Spinal cord (tissue), 10 donors: Measurements from ENCODE around the gene LRRC3. TPM values are rescaled to one million over a fixed set of nuclear protein-coding genes. Genes with fewer than 3 reads are reported as not detected.
"Not testable (repeated sequence)": the region's sequence is repeated elsewhere in the genome, so short reads cannot be mapped to it uniquely, and the experiment has no call there.

ENCODE experiments used
- DNase-seq, 6 donors: peaks; one replicate each; pipeline versions ENCODE4 v3.0.0 to v3.0.0-alpha.2; 2013 to 2015; ENCODE audit warnings: low spot score in 6 of 6, low read depth in 4 of 6
- H3K27ac ChIP-seq: one replicate; pipeline ENCODE4 v1.5.1; 2013; ENCODE audit warnings: low read depth, low read length, control low read depth
- H3K27me3 ChIP-seq: one replicate; pipeline ENCODE4 v1.6.1; 2013; ENCODE audit warnings: low read length; ENCODE audit not compliant: control insufficient read depth, insufficient read depth
- H3K36me3 ChIP-seq: one replicate; pipeline ENCODE4 v1.6.1; 2013; ENCODE audit warnings: low read length; ENCODE audit not compliant: control insufficient read depth, insufficient read depth
- H3K4me1 ChIP-seq: one replicate; pipeline ENCODE4 v1.6.1; 2013; ENCODE audit warnings: low read length; ENCODE audit not compliant: control insufficient read depth, insufficient read depth
- H3K4me3 ChIP-seq: one replicate; pipeline ENCODE4 v1.5.1; 2013; ENCODE audit warnings: low read depth, low read length, control low read depth
- H3K9me3 ChIP-seq: one replicate; pipeline ENCODE4 v1.6.1; 2013; ENCODE audit warnings: low read length; ENCODE audit not compliant: control insufficient read depth, insufficient read depth
- WGBS: methylation state at CpG from one replicate; pipeline ENCODE4 v1.1.5; 2013; ENCODE audit warnings: missing lambda C conversion rate; ENCODE audit not compliant: insufficient coverage; 5-methylcytosine and 5-hydroxymethylcytosine counted together
- polyA plus RNA-seq, 2 donors: library from polyadenylated mRNA; unstranded; fragments of 120-200 nt; gene quantifications; one replicate each; pipeline ENCODE4 v1.2.1, GENCODE V29; 2013; ENCODE audit not compliant: insufficient read length in 2 of 2
- total RNA-seq, 2 donors: library from RNA; depleted of rRNA in 1 of 2; stranded (reverse); fragments of 120-200 nt in 1 of 2; fragments of >200 nt in 1 of 2; gene quantifications; one replicate each; pipeline versions ENCODE4 v1.2.3 to v1.2.4, GENCODE V29; 2013 to 2014
- donor health status: healthy.

LRRC3 gene
- total and polyA plus RNA-seq, 4 donors, result 1.4 to 6.5 (median 3.4) TPM

GRCh38 chr21:44473915-44474555, 18.7 kb downstream of the LRRC3 start:
- DNase-seq, result no peak
- Histone ChIP-seq H3K27me3 (no peaks in the 10 kb centered on the region), H3K27ac (no peak overlapping the region), H3K4me3 (no peak overlapping the region), H3K4me1 (no peaks in the 10 kb centered on the region), H3K36me3 (peaks cover 3% of the 10 kb centered on the region), H3K9me3 (no peaks in the 10 kb centered on the region)
- WGBS, result 93% methylated on average over 18 of the region's 19 CpGs

- WGBS, result 87% methylated on average over 13 of the region's 17 CpGs
Observed at GRCh38 chr21:44475266-44475845, 20.0 kb downstream of the LRRC3 start.

GRCh38 chr21:44477131-44477530, 21.8 kb downstream of the LRRC3 start:
- Histone ChIP-seq H3K27ac (no peak overlapping the region), H3K27me3 (no peaks in the 10 kb centered on the region), H3K9me3 (no peaks in the 10 kb centered on the region), H3K36me3 (peaks cover 8% of the 10 kb centered on the region), H3K4me1 (no peaks in the 10 kb centered on the region), H3K4me3 (no peak overlapping the region)
- no peak for DNase-seq
- WGBS, result 61% methylated on average over 5 of the region's 8 CpGs

More at GRCh38 chr21:44475266-44475845, 20.0 kb downstream of the LRRC3 start:
- no peaks in the 10 kb centered on the region for H3K9me3 ChIP-seq
- H3K27ac ChIP-seq, result no peak overlapping the region
- H3K27me3 ChIP-seq, result no peaks in the 10 kb centered on the region
- H3K36me3 ChIP-seq, result peaks cover 6% of the 10 kb centered on the region
- no peaks in the 10 kb centered on the region for H3K4me1 ChIP-seq
- H3K4me3 ChIP-seq, result no peak overlapping the region
- DNase-seq, result no peak

GRCh38 chr21:44477712-44478111, 22.4 kb downstream of the LRRC3 start:
- Histone ChIP-seq H3K9me3 (no peaks in the 10 kb centered on the region), H3K27me3 (no peaks in the 10 kb centered on the region), H3K36me3 (peaks cover 8% of the 10 kb centered on the region), H3K4me1 (no peaks in the 10 kb centered on the region), H3K4me3 (no peak overlapping the region), H3K27ac (no peak overlapping the region)
- 70% methylated on average over 7 of the region's 7 CpGs for WGBS
- DNase-seq, result no peak

- DNase-seq, result no peak
- no peaks in the 10 kb centered on the region for H3K4me1 ChIP-seq
- H3K4me3 ChIP-seq, result no peak overlapping the region
- WGBS, result 77% methylated on average over 16 of the region's 16 CpGs
- peaks cover 8% of the 10 kb centered on the region for H3K36me3 ChIP-seq
- no peaks in the 10 kb centered on the region for H3K27me3 ChIP-seq
- no peaks in the 10 kb centered on the region for H3K9me3 ChIP-seq
- H3K27ac ChIP-seq, result no peak overlapping the region
Observed at GRCh38 chr21:44478124-44478800, 23.0 kb downstream of the LRRC3 start.

GRCh38 chr21:44478801-44479167, 23.5 kb downstream of the LRRC3 start:
- 88% methylated on average over 5 of the region's 5 CpGs for WGBS
- no peaks in the 10 kb centered on the region for H3K27me3 ChIP-seq
- H3K27ac ChIP-seq, result no peak overlapping the region
- no peak for DNase-seq
- no peak overlapping the region for H3K4me3 ChIP-seq
- no peaks in the 10 kb centered on the region for H3K9me3 ChIP-seq
- H3K36me3 ChIP-seq, result peaks cover 8% of the 10 kb centered on the region
- no peaks in the 10 kb centered on the region for H3K4me1 ChIP-seq

- not testable (repeated sequence) for H3K27ac ChIP-seq, H3K27me3 ChIP-seq, H3K9me3 ChIP-seq, H3K4me3 ChIP-seq, H3K36me3 ChIP-seq, H3K4me1 ChIP-seq
- peak in 2 of 6 donors; percentile 22 to 41 for DNase-seq
- 86% methylated on average over 7 of the region's 21 CpGs for WGBS
Observed at GRCh38 chr21:44479556-44480199, 24.4 kb downstream of the LRRC3 start.

GRCh38 chr21:44480200-44481053, 25.1 kb downstream of the LRRC3 start:
- Histone ChIP-seq H3K4me1 (no peaks in the 10 kb centered on the region), H3K27ac (no peak overlapping the region), H3K9me3 (no peaks in the 10 kb centered on the region), H3K4me3 (no peak overlapping the region), H3K27me3 (no peaks in the 10 kb centered on the region), H3K36me3 (peaks cover 8% of the 10 kb centered on the region)
- no peak for DNase-seq
- 88% methylated on average over 14 of the region's 16 CpGs for WGBS

GRCh38 chr21:44482581-44483287, 27.4 kb downstream of the LRRC3 start:
- H3K36me3 ChIP-seq, result peaks cover 6% of the 10 kb centered on the region
- no peak overlapping the region for H3K27ac ChIP-seq
- no peak for DNase-seq
- no peaks in the 10 kb centered on the region for H3K27me3 ChIP-seq
- WGBS, result 91% methylated on average over 14 of the region's 14 CpGs
- no peaks in the 10 kb centered on the region for H3K9me3 ChIP-seq
- no peaks in the 10 kb centered on the region for H3K4me1 ChIP-seq
- no peak overlapping the region for H3K4me3 ChIP-seq
